H1 (cell line): Measurements from ENCODE around the gene DNAH8. TPM values are rescaled to one million over a fixed set of nuclear protein-coding genes. Genes with fewer than 3 reads are reported as not detected.
"Not testable (repeated sequence)": the region's sequence is repeated elsewhere in the genome, so short reads cannot be mapped to it uniquely, and the experiment has no call there.

ENCODE experiments used
- CTCF ChIA-PET: fragments of 300-600 bp; sonication (Branson Sonifier 250); formaldehyde crosslinking; loops from one replicate; lab custom pipeline; 2021; ENCODE audit not compliant: partially characterized antibody; lab: Charles Lee
- POLR2A ChIA-PET: fragments of 300-600 bp; sonication (Branson Sonifier 250); formaldehyde crosslinking; loops from one replicate; lab custom pipeline; 2021; ENCODE audit warnings: inconsistent platforms; ENCODE audit not compliant: partially characterized antibody; lab: Charles Lee
- DNase-seq, 2 experiments: peaks; one replicate each; pipeline versions ENCODE4 v3.0.0 to v3.0.0-alpha.2; 2010 to 2022; ENCODE audit warnings: low spot score in 2 of 2, low read depth in 1 of 2, mixed read lengths in 1 of 2
- FAIRE-seq: peaks from 2 replicates; lab custom pipeline; 2011; peaks lifted over from hg19 to GRCh38; lab: Jason Lieb, UNC
- H2AFZ ChIP-seq: 2 replicates; pipeline ENCODE4 v1.8.1; 2012; ENCODE audit warnings: low read length, inconsistent platforms
- H2AK5ac ChIP-seq: 2 replicates; pipeline ENCODE4 v1.6.1; 2013; ENCODE audit warnings: low read depth, low read length
- H2BK120ac ChIP-seq: replicated peaks from 2 replicates; pipeline ENCODE3; 2013; ENCODE audit warnings: low read depth, low read length, inconsistent platforms
- H2BK12ac ChIP-seq: 2 replicates; pipeline ENCODE4 v1.6.1; 2013; ENCODE audit warnings: low read depth, low read length
- H2BK15ac ChIP-seq: 2 replicates; pipeline ENCODE4 v1.6.1; 2013; ENCODE audit warnings: low read length
- H2BK20ac ChIP-seq: 2 replicates; pipeline ENCODE4 v1.6.1; 2013; ENCODE audit warnings: low read length
- H2BK5ac ChIP-seq: 2 replicates; pipeline ENCODE4 v1.6.1; 2013; ENCODE audit warnings: low read depth, low read length
- H3K14ac ChIP-seq: 2 replicates; pipeline ENCODE4 v1.6.1; 2013; ENCODE audit warnings: inconsistent platforms; ENCODE audit not compliant: insufficient read length
- H3K18ac ChIP-seq: 2 replicates; pipeline ENCODE4 v1.6.1; 2013; ENCODE audit warnings: low read length; ENCODE audit errors: extremely low read depth
- H3K23ac ChIP-seq: 2 replicates; pipeline ENCODE4 v1.6.1; 2013; ENCODE audit warnings: inconsistent platforms; ENCODE audit not compliant: insufficient read length
- H3K23me2 ChIP-seq: 2 replicates; pipeline ENCODE4 v1.6.1; 2013; ENCODE audit warnings: low read depth, low read length
- H3K27ac ChIP-seq: 2 replicates; pipeline ENCODE4 v1.6.1; 2011; ENCODE audit warnings: low read depth, low read length, inconsistent platforms
- H3K27me3 ChIP-seq, 4 experiments: replicated peaks in 1 of 4; 1 replicate in 1 of 4; 2 replicates in 3 of 4; pipeline versions ENCODE4 v1.6.1 to v1.8.1; 2011 to 2013; ENCODE audit warnings: low read length in 3 of 4, mild to moderate bottlenecking in 3 of 4, inconsistent platforms in 2 of 4, mixed read lengths in 2 of 4, moderate library complexity in 1 of 4; ENCODE audit not compliant: control insufficient read depth in 3 of 4, insufficient read depth in 3 of 4; ENCODE audit errors: extremely low read depth in 1 of 4
- H3K36me3 ChIP-seq, 4 experiments: 2 replicates each; pipeline versions ENCODE4 v1.6.1 to v1.8.1; 2011 to 2013; ENCODE audit warnings: mild to moderate bottlenecking in 4 of 4, low read length in 3 of 4, moderate library complexity in 2 of 4, control low read depth in 1 of 4, inconsistent platforms in 1 of 4; ENCODE audit not compliant: insufficient read depth in 4 of 4, control insufficient read depth in 2 of 4
- H3K4ac ChIP-seq: replicated peaks from 2 replicates; pipeline ENCODE3; 2013; ENCODE audit warnings: low read length, low read depth, mixed read lengths, inconsistent platforms; ENCODE audit not compliant: insufficient read length
- H3K4me1 ChIP-seq, 4 experiments: replicated peaks in 1 of 4; 1 replicate in 1 of 4; 2 replicates in 3 of 4; pipeline versions ENCODE4 v1.6.1 to v1.8.1; 2011 to 2013; ENCODE audit warnings: low read length in 3 of 4, inconsistent platforms in 2 of 4, mixed read lengths in 1 of 4; ENCODE audit not compliant: insufficient read depth in 4 of 4, control insufficient read depth in 3 of 4
- H3K4me2 ChIP-seq, 2 experiments: 2 replicates each; pipeline versions ENCODE4 v1.6.1 to v1.8.1; 2011 to 2013; ENCODE audit warnings: low read depth in 2 of 2, low read length in 2 of 2, control low read depth in 1 of 2, inconsistent platforms in 1 of 2, mild to moderate bottlenecking in 1 of 2; ENCODE audit not compliant: insufficient read depth in 1 of 2
- H3K4me3 ChIP-seq, 4 experiments: fragments of 200-600, 300-600 bp in 1 of 4; sonication (generic), shearing (Covaris generic), sonication (Bioruptor Twin) in 1 of 4; 2 replicates each; pipeline versions ENCODE4 v1.5.1 to v1.8.1; 2011 to 2016; ENCODE audit warnings: low read length in 4 of 4, low read depth in 3 of 4, control low read depth in 2 of 4, inconsistent platforms in 2 of 4, mild to moderate bottlenecking in 2 of 4, mixed read lengths in 1 of 4, moderate library complexity in 1 of 4; ENCODE audit not compliant: insufficient read depth in 2 of 4; ENCODE audit errors: extremely low read depth in 1 of 4
- H3K56ac ChIP-seq: replicated peaks from 2 replicates; pipeline ENCODE3; 2013; ENCODE audit warnings: low read depth, mild to moderate bottlenecking, mixed read lengths, low read length, inconsistent platforms; ENCODE audit not compliant: insufficient read length
- H3K79me1 ChIP-seq: 2 replicates; pipeline ENCODE4 v1.6.1; 2013; ENCODE audit warnings: low read depth, low read length, control low read depth
- H3K79me2 ChIP-seq, 2 experiments: 2 replicates each; pipeline versions ENCODE4 v1.6.1 to v1.8.1; 2012 to 2013; ENCODE audit warnings: low read length in 2 of 2, mild to moderate bottlenecking in 2 of 2, inconsistent platforms in 1 of 2; ENCODE audit not compliant: insufficient read depth in 2 of 2, control insufficient read depth in 1 of 2
- H3K9ac ChIP-seq, 4 experiments: replicated peaks in 1 of 4; 1 replicate in 1 of 4; 2 replicates in 3 of 4; pipeline versions ENCODE4 v1.6.1 to v1.8.1; 2011 to 2013; ENCODE audit warnings: low read depth in 3 of 4, low read length in 3 of 4, control low read depth in 2 of 4, mild to moderate bottlenecking in 2 of 4, moderate library complexity in 2 of 4, inconsistent platforms in 1 of 4; ENCODE audit errors: extremely low read depth in 1 of 4
- H3K9me3 ChIP-seq, 2 experiments: 2 replicates each; pipeline versions ENCODE4 v1.6.1 to v1.8.1; 2012 to 2013; ENCODE audit warnings: mild to moderate bottlenecking in 2 of 2, moderate library complexity in 2 of 2, control low read depth in 1 of 2, inconsistent platforms in 1 of 2, low read depth in 1 of 2, low read length in 1 of 2, mixed read lengths in 1 of 2; ENCODE audit not compliant: insufficient read depth in 2 of 2
- H4K20me1 ChIP-seq, 2 experiments: replicated peaks in 1 of 2; 2 replicates each; pipeline versions ENCODE3 to v1.8.1; 2011 to 2013; ENCODE audit warnings: inconsistent platforms in 2 of 2, low read length in 2 of 2, mild to moderate bottlenecking in 1 of 2; ENCODE audit not compliant: insufficient read depth in 2 of 2, control insufficient read depth in 1 of 2
- H4K5ac ChIP-seq: 2 replicates; pipeline ENCODE4 v1.6.1; 2013; ENCODE audit warnings: low read length, low read depth, mixed read lengths, inconsistent platforms; ENCODE audit not compliant: insufficient read length
- H4K8ac ChIP-seq: 2 replicates; pipeline ENCODE4 v1.8.0; 2013; ENCODE audit warnings: mild to moderate bottlenecking, moderate library complexity, low read length, inconsistent platforms; ENCODE audit not compliant: insufficient read depth; ENCODE audit errors: extremely low read depth
- H4K91ac ChIP-seq: replicated peaks from 2 replicates; pipeline ENCODE3; 2013; ENCODE audit warnings: low read length, mixed read lengths, inconsistent platforms; ENCODE audit not compliant: insufficient read length
- PHF8 ChIP-seq: fragments of 200-600 bp; sonication (generic); conservative IDR thresholded peaks from 2 replicates; pipeline ENCODE4 v1.7.1; 2012; ENCODE audit warnings: low read depth, mild to moderate bottlenecking, inconsistent platforms, low read length, moderate library complexity
- WGBS, 2 experiments: shearing (Covaris generic) in 1 of 2; methylation state at CpG; one replicate each; pipeline versions ENCODE4 v1.1.6 to v1.1.7; 2013 to 2015; ENCODE audit warnings: low lambda C conversion rate in 2 of 2, mixed read lengths in 2 of 2, inconsistent platforms in 1 of 2, low coverage in 1 of 2, missing lambda C conversion rate in 1 of 2; ENCODE audit not compliant: insufficient replicate concordance in 2 of 2, insufficient coverage in 1 of 2, insufficient read length in 1 of 2; ENCODE audit errors: extremely low coverage in 1 of 2, missing lambda C conversion rate in 1 of 2; 5-methylcytosine and 5-hydroxymethylcytosine counted together
- polyA plus RNA-seq, 7 experiments: library from polyadenylated mRNA; depleted of rRNA in 3 of 7; stranded (reverse) in 5 of 7; unstranded in 2 of 7; fragments of >200 nt in 5 of 7; fragments of 200-250 nt in 2 of 7; gene quantifications; 1 replicate in 5 of 7; 2 replicates in 1 of 7; 4 replicates in 1 of 7; pipeline versions ENCODE4 v1.2.1 to v1.2.3, GENCODE V29; 2011 to 2013; ENCODE audit warnings: missing spikeins in 2 of 7, mixed read lengths in 2 of 7
- total RNA-seq: library from RNA; stranded (reverse); fragmentation: NEBNext Ultra II Directional; extraction: Animal tissue kit (Norgen Biotek cat#: 25700); gene quantifications from 2 replicates; pipeline ENCODE4 v1.2.1, GENCODE V29; 2021

Gene DNAH8
- total and polyA plus RNA-seq, 2 of the 8 experiments (the other 6 are each of a cell fraction or from before 2014, with no cell fraction given), result under 0.01 TPM; not detected in 1

- no peak for TF ChIP-seq PHF8
These were observed 80.9 kb downstream of the DNAH8 start (continued) for GRCh38 chr6:38796006-38796405.

GRCh38 chr6:38796437-38796836 is 81.3 kb downstream of the DNAH8 start:
- H2AK5ac ChIP-seq, H2BK20ac ChIP-seq, H3K79me1 ChIP-seq, H3K4ac ChIP-seq, H3K27me3 ChIP-seq, FAIRE-seq, H4K5ac ChIP-seq, H2BK120ac ChIP-seq, H2AFZ ChIP-seq, H2BK12ac ChIP-seq, H4K8ac ChIP-seq, DNase-seq, H3K14ac ChIP-seq, H3K9me3 ChIP-seq, H3K23me2 ChIP-seq, H4K91ac ChIP-seq, H3K56ac ChIP-seq, H2BK5ac ChIP-seq, H4K20me1 ChIP-seq, H3K36me3 ChIP-seq, POLR2A ChIA-PET, H3K18ac ChIP-seq, H3K79me2 ChIP-seq, H3K27ac ChIP-seq, H3K4me2 ChIP-seq, H3K4me3 ChIP-seq, H3K9ac ChIP-seq, H3K4me1 ChIP-seq, H2BK15ac ChIP-seq, H3K23ac ChIP-seq: not testable (repeated sequence)
- 88% methylated on average over 9 of the region's 9 CpGs; no CpG with 5 or more reads in 1 of the 2 experiments for WGBS, 2 experiments
- CTCF ChIA-PET, result interaction anchor here (0.5 to 2.7 kb wide), 8 partner anchors 13 to 450 kb away, joined by 3 to 10 read pairs (median 4); no protein-coding TSS in a partner anchor
